HG03558 (cell line): Measurements from ENCODE around the gene HECTD4.

Experiments used
- ATAC-seq: cut with Tn5 transposase; IDR thresholded peaks from one replicate; pipeline ENCODE4 v1.9.1; 2021; ENCODE audit warnings: moderate number of reproducible peaks; ENCODE audit not compliant: unreplicated experiment; ENCODE audit errors: extremely low read depth

The HECTD4 gene

GRCh38 chr12:112188130-112188830, 194.0 kb downstream of the HECTD4 start:
- ATAC-seq = no peak

- no peak for ATAC-seq
Observed at GRCh38 chr12:112185093-112185923, 196.9 kb downstream of the HECTD4 start.

- ATAC-seq = no peak
Observed at GRCh38 chr12:112184056-112184887, 198.0 kb downstream of the HECTD4 start.

- ATAC-seq = no peak
Observed at GRCh38 chr12:112183141-112184021, 198.8 kb downstream of the HECTD4 start.

- no peak for ATAC-seq
Observed at GRCh38 chr12:112182499-112182898, 199.7 kb downstream of the HECTD4 start.

- no peak for ATAC-seq
Observed at GRCh38 chr12:112180422-112180821, 201.8 kb downstream of the HECTD4 start.

- no peak for ATAC-seq
Observed at GRCh38 chr12:112179916-112180315, 202.3 kb downstream of the HECTD4 start.

- no peak for ATAC-seq
Observed at GRCh38 chr12:112179341-112179740, 202.9 kb downstream of the HECTD4 start.

- no peak for ATAC-seq
Observed at GRCh38 chr12:112178796-112179195, 203.4 kb downstream of the HECTD4 start.

GRCh38 chr12:112176321-112177010, 205.8 kb downstream of the HECTD4 start:
- no peak for ATAC-seq

GRCh38 chr12:112175361-112176155, 206.7 kb downstream of the HECTD4 start:
- no peak for ATAC-seq

- ATAC-seq = no peak
Observed at GRCh38 chr12:112172556-112173324, 209.5 kb downstream of the HECTD4 start.

GRCh38 chr12:112170971-112171596, 211.1 kb downstream of the HECTD4 start:
- ATAC-seq = no peak

- no peak for ATAC-seq
Observed at GRCh38 chr12:112170376-112170775, 211.9 kb downstream of the HECTD4 start.

- ATAC-seq = no peak
Observed at GRCh38 chr12:112169966-112170365, 212.3 kb downstream of the HECTD4 start.

- ATAC-seq = no peak
Observed at GRCh38 chr12:112169161-112169872, 212.9 kb downstream of the HECTD4 start.

- ATAC-seq = no peak
Observed at GRCh38 chr12:112168561-112168971, 213.7 kb downstream of the HECTD4 start.
